Measurements from ENCODE around the gene RAB33B. TPM values are rescaled to one million over a fixed set of nuclear protein-coding genes. Genes with fewer than 3 reads are reported as not detected.
A peak's percentile ranks its signal among the peaks of the same experiment; 100 is the strongest.
"Not testable (repeated sequence)": the region's sequence is repeated elsewhere in the genome, so short reads cannot be mapped to it uniquely, and the experiment has no call there.

Gene RAB33B
- total and polyA plus RNA-seq, 7 experiments from 2014 or later = 5.7 to 18.1 (median 13.1) TPM

DNA sequence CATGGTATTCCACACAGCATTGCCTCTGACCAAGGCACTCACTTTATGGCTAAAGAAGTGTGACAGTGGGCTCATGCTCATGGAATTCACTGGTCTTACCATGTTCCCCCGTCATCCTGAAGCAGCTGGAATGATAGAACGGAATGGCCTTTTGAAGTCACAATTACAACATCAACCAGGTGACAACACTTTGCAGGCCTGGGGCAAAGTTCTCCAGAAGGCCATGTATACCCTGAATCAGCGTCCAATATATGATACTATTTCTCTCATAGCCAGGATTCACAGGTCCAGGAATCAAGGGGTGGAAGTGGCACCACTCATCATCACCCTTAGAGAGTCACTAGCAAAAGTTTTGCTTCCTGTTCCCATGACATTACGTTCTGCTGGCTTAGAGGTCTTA lies 6.8 kb upstream of the RAB33B start:
- H3K27ac ChIP-seq (ENCODE audit: low read depth, low read length); H3K9me3 Mint-ChIP-seq; intact Hi-C loops (cut with micrococcal nuclease); H3K4me1 ChIP-seq (ENCODE audit: control insufficient read depth in 2 of 2, insufficient read depth in 2 of 2, low read length in 2 of 2); ATAC-seq; DNase-seq; H3K4me3 ChIP-seq (ENCODE audit: low read length); H3K27ac Mint-ChIP-seq; POLR2A ChIA-PET; H3K27me3 ChIP-seq (ENCODE audit: control insufficient read depth in 2 of 2, insufficient read depth in 2 of 2, low read length in 2 of 2); H3K36me3 ChIP-seq (ENCODE audit: control insufficient read depth in 2 of 3, insufficient read depth in 3 of 3, low read length in 3 of 3); H3K9me3 ChIP-seq (ENCODE audit: control insufficient read depth in 2 of 3, low read length in 3 of 3); H3K27me3 Mint-ChIP-seq; H3K4me3 Mint-ChIP-seq: not testable (repeated sequence)
- Mint-ChIP-seq H3K4me1 (peaks cover under 1 to 22% (median 9%) of the 10 kb centered on the region in 7 donors), H3K36me3 (peaks cover 0 to 20% (median 7%) of the 10 kb centered on the region in 5 donors)
- CTCF ChIA-PET = interaction anchor here (0.6 kb wide), 1 partner anchor 89 kb away, joined by 3 read pairs; no protein-coding TSS in a partner anchor

DNA sequence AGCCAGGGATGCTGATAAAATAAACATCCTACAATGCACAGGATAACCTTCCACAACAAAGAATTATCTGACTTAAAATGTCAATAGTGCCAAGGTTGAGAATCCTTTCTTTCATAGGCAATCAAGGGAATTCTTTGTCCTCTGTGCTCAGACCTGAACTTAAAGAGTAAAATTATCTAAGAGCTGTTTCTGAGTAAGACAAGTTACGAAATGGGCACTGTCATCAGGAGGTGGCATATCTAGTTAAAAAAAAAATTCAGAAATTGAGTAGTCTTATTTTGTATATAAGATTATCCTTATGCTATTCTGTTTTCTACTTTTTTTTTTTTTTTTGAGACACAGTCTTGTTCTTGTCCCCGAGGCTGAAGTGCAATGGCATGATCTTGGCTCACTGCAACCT lies 3.3 kb upstream of the RAB33B start:
- Histone ChIP-seq H3K4me1 (ENCODE audit: control insufficient read depth in 2 of 2, insufficient read depth in 2 of 2, low read length in 2 of 2) (peaks cover 18 to 21% of the 10 kb centered on the region in 2 donors), H3K27ac (ENCODE audit: low read depth, low read length) (no peak overlapping the region), H3K4me3 (ENCODE audit: low read length) (no peak overlapping the region), H3K9me3 (ENCODE audit: control insufficient read depth in 2 of 3, low read length in 3 of 3) (no peaks in the 10 kb centered on the region), H3K36me3 (ENCODE audit: control insufficient read depth in 2 of 3, insufficient read depth in 3 of 3, low read length in 3 of 3) (peaks cover 0 to 4% (median 0%) of the 10 kb centered on the region in 3 experiments), H3K27me3 (ENCODE audit: control insufficient read depth in 2 of 2, insufficient read depth in 2 of 2, low read length in 2 of 2) (no peaks in the 10 kb centered on the region)
- Mint-ChIP-seq H3K36me3 (peaks cover 0 to 6% (median 4%) of the 10 kb centered on the region in 5 donors), H3K4me3 (no peak overlapping the region), H3K27ac (peak overlapping the region in 1 of 9 donors; percentile 76), H3K27me3 (no peaks in the 10 kb centered on the region), H3K4me1 (peaks cover 19 to 54% (median 33%) of the 10 kb centered on the region in 7 donors), H3K9me3 (no peaks in the 10 kb centered on the region)
- intact Hi-C loops (cut with micrococcal nuclease) = loop anchor here (5.0 to 10.0 kb wide), 3 partner anchors 133 to 1774 kb away; partner anchors contain the start of gene ZNF330 (in 1 of the 2)
- POLR2A ChIA-PET = interaction anchor here (0.6 kb wide), 2 partner anchors 241 to 658 kb away, joined by 3 read pairs; no protein-coding TSS in a partner anchor
- no peak for DNase-seq
- ATAC-seq = no peak
- CTCF ChIA-PET = no interaction called here

DNA sequence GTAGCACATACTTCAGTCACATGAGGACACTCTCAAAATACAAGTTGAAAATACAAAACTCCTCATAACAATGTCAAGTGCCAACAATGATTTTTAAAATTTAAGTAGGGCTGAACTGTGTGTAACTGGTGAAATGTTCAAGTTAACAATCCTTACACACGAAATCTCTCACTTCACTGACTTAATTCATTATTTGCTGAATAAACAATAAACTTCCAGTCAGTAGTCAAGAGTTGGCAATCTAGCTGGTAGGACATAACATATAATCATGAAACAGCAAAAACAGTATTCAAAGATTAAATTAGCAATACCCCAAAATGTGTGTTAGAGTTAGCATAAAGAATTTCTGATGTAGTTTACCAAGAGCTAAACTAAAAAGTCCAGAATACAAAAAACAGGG lies 1.9 kb upstream of the RAB33B start:
- Histone ChIP-seq H3K4me1 (ENCODE audit: control insufficient read depth in 2 of 2, insufficient read depth in 2 of 2, low read length in 2 of 2) (peaks cover 30 to 32% of the 10 kb centered on the region in 2 donors), H3K4me3 (ENCODE audit: low read length) (peak overlapping the region; percentile 97), H3K27ac (ENCODE audit: low read depth, low read length) (peak overlapping the region; percentile 97), H3K36me3 (ENCODE audit: control insufficient read depth in 2 of 3, insufficient read depth in 3 of 3, low read length in 3 of 3) (peaks cover 0 to 4% (median 0%) of the 10 kb centered on the region in 3 experiments), H3K9me3 (ENCODE audit: control insufficient read depth in 2 of 3, low read length in 3 of 3) (no peaks in the 10 kb centered on the region), H3K27me3 (ENCODE audit: control insufficient read depth in 2 of 2, insufficient read depth in 2 of 2, low read length in 2 of 2) (no peaks in the 10 kb centered on the region)
- peaks cover 0 to 8% (median 0%) of the 10 kb centered on the region in 5 donors for H3K36me3 Mint-ChIP-seq
- peaks cover 26 to 68% (median 48%) of the 10 kb centered on the region in 7 donors for H3K4me1 Mint-ChIP-seq
- DNase-seq = no peak
- no peaks in the 10 kb centered on the region for H3K27me3 Mint-ChIP-seq
- intact Hi-C loops (cut with micrococcal nuclease) = loop anchor here (2.0 to 10.0 kb wide), 8 partner anchors 57 to 1773 kb away; partner anchors contain the start of gene ZNF330 (in 1 of the 2)
- ATAC-seq = no peak
- ChIA-PET CTCF (interaction anchor here (0.6 to 2.0 kb wide), 3 partner anchors 33 to 196 kb away, joined by 4 to 12 read pairs (median 6); no protein-coding TSS in a partner anchor), POLR2A (interaction anchor here (1.0 to 5.1 kb wide), 3 partner anchors 35 to 105 kb away, joined by 3 to 37 read pairs (median 5); partner anchors contain the start of gene SETD7)
- H3K4me3 Mint-ChIP-seq = peak overlapping the region in 6 of 10 donors; percentile 38 to 99 (median 98)
- H3K9me3 Mint-ChIP-seq = no peaks in the 10 kb centered on the region
- H3K27ac Mint-ChIP-seq = peak overlapping the region in 8 of 9 donors; percentile 51 to 100 (median 99)

DNA sequence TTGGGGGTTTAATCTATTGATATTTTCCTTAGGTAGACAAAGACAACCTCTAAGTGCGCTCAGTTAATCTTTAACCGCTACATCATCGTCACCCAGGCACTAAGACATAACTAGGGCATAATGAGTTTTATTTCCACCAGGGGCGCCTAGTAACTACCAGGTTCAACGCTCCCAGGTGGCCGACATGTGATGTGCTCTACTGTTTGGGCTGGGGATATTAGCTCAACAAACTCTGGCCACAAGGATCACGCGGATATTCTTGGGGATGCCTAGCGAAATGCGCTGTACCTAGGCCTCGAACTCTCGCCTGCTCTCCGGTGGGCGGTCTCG lies 915 bp upstream of the RAB33B start:
- H3K4me1 Mint-ChIP-seq = peaks cover 33 to 78% (median 58%) of the 10 kb centered on the region in 7 donors
- Histone ChIP-seq H3K27me3 (ENCODE audit: control insufficient read depth in 2 of 2, insufficient read depth in 2 of 2, low read length in 2 of 2) (no peaks in the 10 kb centered on the region), H3K4me3 (ENCODE audit: low read length) (peak overlapping the region; percentile 97), H3K4me1 (ENCODE audit: control insufficient read depth in 2 of 2, insufficient read depth in 2 of 2, low read length in 2 of 2) (peaks cover 30 to 36% of the 10 kb centered on the region in 2 donors), H3K9me3 (ENCODE audit: control insufficient read depth in 2 of 3, low read length in 3 of 3) (no peaks in the 10 kb centered on the region), H3K27ac (ENCODE audit: low read depth, low read length) (peak overlapping the region; percentile 97), H3K36me3 (ENCODE audit: control insufficient read depth in 2 of 3, insufficient read depth in 3 of 3, low read length in 3 of 3) (peaks cover 0 to 4% (median 0%) of the 10 kb centered on the region in 3 experiments)
- intact Hi-C loops (cut with micrococcal nuclease) = loop anchor here (1.0 to 10.0 kb wide), 20 partner anchors 37 to 1772 kb away; partner anchors contain the start of genes ELF2 (in 2 of the 2), NAA15 (in 2 of the 2), NOCT (in 2 of the 2) and SCOC (in 2 of the 2)
- POLR2A ChIA-PET = interaction anchor here (1.0 to 5.1 kb wide), 13 partner anchors 9 to 438 kb away, joined by 3 to 37 read pairs (median 5); partner anchors contain the start of genes NAA15, NDUFC1, NOCT and SETD7
- no peaks in the 10 kb centered on the region for H3K27me3 Mint-ChIP-seq
- peak overlapping the region; percentile 94 to 99 (median 97) for H3K4me3 Mint-ChIP-seq
- CTCF ChIA-PET = interaction anchor here (0.6 to 2.0 kb wide), 7 partner anchors 21 to 152 kb away, joined by 3 to 12 read pairs (median 4); no protein-coding TSS in a partner anchor
- H3K36me3 Mint-ChIP-seq = peaks cover 0 to 8% (median 0%) of the 10 kb centered on the region in 5 donors
- DNase-seq (peak in 6 of 9 donors; percentile 71 to 82 (median 80)), ATAC-seq (peak; percentile 67)
- H3K9me3 Mint-ChIP-seq = no peaks in the 10 kb centered on the region
- H3K27ac Mint-ChIP-seq = peak overlapping the region; percentile 96 to 100 (median 99)

DNA sequence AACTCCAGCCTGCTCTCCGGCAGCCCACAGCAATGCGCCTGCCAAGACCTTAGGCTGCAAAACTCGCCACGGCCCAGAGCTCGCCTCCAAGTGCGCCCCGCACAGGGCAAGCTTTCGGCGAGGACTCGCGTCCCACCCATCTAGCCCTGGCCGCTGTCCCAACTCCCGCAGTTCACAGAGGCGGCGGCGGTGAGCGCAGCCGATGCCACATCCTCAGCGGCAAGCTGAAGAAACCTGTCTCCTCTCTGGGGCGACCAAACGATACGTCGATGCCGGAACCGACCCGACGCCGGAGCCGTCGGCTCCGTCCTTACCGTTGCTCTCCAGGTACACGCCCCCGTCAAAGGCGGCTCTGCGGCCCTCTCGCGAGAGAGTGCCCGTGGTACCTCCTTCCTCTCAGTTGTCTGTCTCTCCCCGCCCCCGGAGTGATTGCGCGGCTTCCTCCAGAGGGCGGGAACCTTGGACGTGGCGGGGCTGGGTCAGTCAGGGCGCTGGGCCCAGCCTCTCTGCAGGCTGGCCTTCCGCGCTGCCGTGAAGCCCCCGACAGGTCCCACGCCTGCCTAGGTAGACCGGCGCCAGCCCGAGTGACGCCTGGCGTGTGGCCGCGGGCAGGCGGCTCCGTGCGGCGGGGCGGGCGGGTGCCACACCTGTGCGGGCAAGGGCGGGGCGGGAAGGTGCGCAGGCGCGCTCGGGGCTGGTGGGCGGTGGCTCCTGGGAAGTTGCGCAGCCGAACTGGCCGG lies 380 bp upstream of the RAB33B start:
- intact Hi-C loops (cut with micrococcal nuclease) = loop anchor here (1.0 to 10.0 kb wide), 22 partner anchors 19 to 1771 kb away; partner anchors contain the start of genes ELF2 (in 2 of the 2), NAA15 (in 2 of the 2), NOCT (in 2 of the 2) and SCOC (in 2 of the 2)
- Histone ChIP-seq H3K27me3 (ENCODE audit: control insufficient read depth in 2 of 2, insufficient read depth in 2 of 2, low read length in 2 of 2) (no peaks in the 10 kb centered on the region), H3K27ac (ENCODE audit: low read depth, low read length) (peak overlapping the region; percentile 97), H3K4me3 (ENCODE audit: low read length) (peak overlapping the region; percentile 97), H3K36me3 (ENCODE audit: control insufficient read depth in 2 of 3, insufficient read depth in 3 of 3, low read length in 3 of 3) (peaks cover 0 to 4% (median 0%) of the 10 kb centered on the region in 3 experiments), H3K4me1 (ENCODE audit: control insufficient read depth in 2 of 2, insufficient read depth in 2 of 2, low read length in 2 of 2) (peaks cover 30 to 36% of the 10 kb centered on the region in 2 donors), H3K9me3 (ENCODE audit: control insufficient read depth in 2 of 3, low read length in 3 of 3) (no peaks in the 10 kb centered on the region)
- Mint-ChIP-seq H3K27ac (peak overlapping the region; percentile 96 to 100 (median 99)), H3K36me3 (peaks cover 0 to 8% (median 0%) of the 10 kb centered on the region in 5 donors), H3K4me3 (peak overlapping the region; percentile 94 to 99 (median 97)), H3K9me3 (no peaks in the 10 kb centered on the region), H3K4me1 (peaks cover 38 to 82% (median 62%) of the 10 kb centered on the region in 7 donors), H3K27me3 (no peaks in the 10 kb centered on the region)
- DNase-seq = peak; percentile 96 to 98 (median 98)
- CTCF ChIA-PET = interaction anchor here (0.6 to 2.0 kb wide), 7 partner anchors 21 to 153 kb away, joined by 3 to 12 read pairs (median 4); no protein-coding TSS in a partner anchor
- ATAC-seq = peak; percentile 93
- POLR2A ChIA-PET = interaction anchor here (1.0 to 5.1 kb wide), 12 partner anchors 9 to 438 kb away, joined by 3 to 37 read pairs (median 6); partner anchors contain the start of genes NAA15, NDUFC1, NOCT and SETD7

DNA sequence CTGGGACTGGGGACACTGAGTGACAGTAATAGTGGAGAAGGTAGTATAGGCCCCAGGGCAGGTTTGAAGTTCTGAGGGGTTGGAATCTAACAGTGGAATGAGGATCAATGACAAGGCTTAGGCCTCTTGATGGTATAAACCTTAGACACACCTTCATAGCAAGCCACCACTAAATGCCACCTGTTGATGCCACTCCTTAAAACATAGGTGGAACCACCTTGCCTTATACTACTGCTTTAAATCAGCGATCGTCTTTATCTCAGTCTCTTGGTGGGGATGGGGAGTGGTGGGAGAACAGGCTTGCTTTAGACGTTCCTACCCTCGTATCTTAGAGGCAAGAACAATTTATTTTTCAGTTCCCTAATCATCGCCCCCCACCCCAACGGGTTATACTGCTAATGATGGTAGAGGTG lies 1.2 kb downstream of the RAB33B start:
- H3K36me3 Mint-ChIP-seq = peaks cover 0 to 11% (median 4%) of the 10 kb centered on the region in 5 donors
- H3K4me3 Mint-ChIP-seq = peak overlapping the region; percentile 94 to 99 (median 97)
- peaks cover 52 to 88% (median 75%) of the 10 kb centered on the region in 7 donors for H3K4me1 Mint-ChIP-seq
- intact Hi-C loops (cut with micrococcal nuclease) = loop anchor here in 1 of 2 donors (2.0 to 10.0 kb wide), 2 partner anchors 18 to 1770 kb away; partner anchors contain the start of gene ZNF330
- H3K27me3 Mint-ChIP-seq = no peaks in the 10 kb centered on the region
- H3K9me3 ChIP-seq (ENCODE audit: control insufficient read depth in 2 of 3, low read length in 3 of 3) = no peaks in the 10 kb centered on the region
- H3K27me3 ChIP-seq (ENCODE audit: control insufficient read depth in 2 of 2, insufficient read depth in 2 of 2, low read length in 2 of 2) = no peaks in the 10 kb centered on the region
- H3K36me3 ChIP-seq (ENCODE audit: control insufficient read depth in 2 of 3, insufficient read depth in 3 of 3, low read length in 3 of 3) = peaks cover 0 to 4% (median 0%) of the 10 kb centered on the region in 3 experiments
- H3K4me1 ChIP-seq (ENCODE audit: control insufficient read depth in 2 of 2, insufficient read depth in 2 of 2, low read length in 2 of 2) = peaks cover 34 to 36% of the 10 kb centered on the region in 2 donors
- DNase-seq (no peak), ATAC-seq (no peak)
- ChIA-PET CTCF (interaction anchor here (0.6 kb wide), 2 partner anchors 126 to 798 kb away, joined by 3 to 4 read pairs; no protein-coding TSS in a partner anchor), POLR2A (interaction anchor here (5.1 kb wide), 1 partner anchor 102 kb away, joined by 37 read pairs; the partner anchor contains the start of gene SETD7)
- H3K4me3 ChIP-seq (ENCODE audit: low read length) = peak overlapping the region; percentile 97
- peaks cover 0 to 4% (median 0%) of the 10 kb centered on the region in 11 donors for H3K9me3 Mint-ChIP-seq
- peak overlapping the region; percentile 7 to 99 (median 98) for H3K27ac Mint-ChIP-seq
- no peak overlapping the region for H3K27ac ChIP-seq (ENCODE audit: low read depth, low read length)

All from naive thymus-derived CD4-positive, alpha-beta T cell (primary cell).